SU-DHL-6 (cell line): ENCODE results near the gene PRF1.
"Not testable (repeated sequence)": the region's sequence is repeated elsewhere in the genome, so short reads cannot be mapped to it uniquely, and the experiment has no call there.

Source experiments
- H2AFZ ChIP-seq: fragments of 200-600 bp; sonication (generic); 2 replicates; pipeline ENCODE4 v1.6.1; 2014; ENCODE audit warnings: low read depth, mild to moderate bottlenecking, moderate library complexity, mixed read lengths, antibody characterized with exemption, low read length; ENCODE audit not compliant: severe bottlenecking
- H3F3A ChIP-seq: fragments of 200-600 bp; shearing (Covaris generic); 2 replicates; pipeline ENCODE4 v1.6.0; 2016; ENCODE audit warnings: antibody characterized with exemption, mild to moderate bottlenecking; ENCODE audit not compliant: insufficient read depth
- H3K27ac ChIP-seq: fragments of 200-600 bp; sonication (generic); 2 replicates; pipeline ENCODE4 v1.5.1; 2016; ENCODE audit warnings: low read depth, mild to moderate bottlenecking, low read length, moderate library complexity, mixed read lengths
- H3K27me3 ChIP-seq: fragments of 200-600 bp; sonication (generic), shearing (Covaris generic); 2 replicates; pipeline ENCODE4 v1.6.0; 2014; ENCODE audit warnings: mild to moderate bottlenecking, low read length
- H3K36me3 ChIP-seq: fragments of 200-600 bp; sonication (generic); 2 replicates; pipeline ENCODE4 v1.6.1; 2014; ENCODE audit warnings: mild to moderate bottlenecking, low read length, mixed read lengths
- H3K4me2 ChIP-seq: fragments of 300-600, 200-600 bp; shearing (Covaris generic), sonication (generic); 2 replicates; pipeline ENCODE4 v1.6.0; 2014; ENCODE audit warnings: low read length, low read depth, mild to moderate bottlenecking; ENCODE audit not compliant: poor library complexity, severe bottlenecking
- H3K4me3 ChIP-seq: fragments of 200-600 bp; sonication (generic); 2 replicates; pipeline ENCODE4 v1.5.1; 2014; ENCODE audit warnings: antibody characterized with exemption, low read length, mild to moderate bottlenecking, mixed read lengths; ENCODE audit not compliant: insufficient read depth, poor library complexity, severe bottlenecking
- H3K79me2 ChIP-seq: fragments of 200-600 bp; sonication (generic); 2 replicates; pipeline ENCODE4 v1.6.1; 2014; ENCODE audit warnings: mild to moderate bottlenecking, low read length, moderate library complexity; ENCODE audit not compliant: insufficient read depth
- H3K9ac ChIP-seq: fragments of 200-600 bp; sonication (generic); 2 replicates; pipeline ENCODE4 v1.7.0; 2014; ENCODE audit warnings: mild to moderate bottlenecking, low read length
- H3K9me2 ChIP-seq: fragments of 200-600 bp; sonication (generic); replicated peaks from 2 replicates; pipeline ENCODE4 v1.6.1; 2014; ENCODE audit warnings: low read length; ENCODE audit not compliant: insufficient read depth
- H3K9me3 ChIP-seq: fragments of 200-600 bp; sonication (generic); 2 replicates; pipeline ENCODE4 v1.6.1; 2014; ENCODE audit warnings: low read length, mixed read lengths; ENCODE audit not compliant: insufficient read depth
- H4K20me1 ChIP-seq: fragments of 200-600 bp; sonication (generic); 2 replicates; pipeline ENCODE4 v1.6.1; 2014; ENCODE audit warnings: low read depth, mild to moderate bottlenecking, antibody characterized with exemption, low read length, moderate library complexity, mixed read lengths
- CTCF ChIP-seq: fragments of 200-600 bp; sonication (generic); IDR thresholded peaks from one replicate; pipeline ENCODE4 v1.5.1; 2017; ENCODE audit warnings: antibody characterized with exemption, mild to moderate bottlenecking, low read length, moderate library complexity; ENCODE audit not compliant: insufficient read depth, poor library complexity, severe bottlenecking
- EZH2phosphoT487 ChIP-seq: fragments of 200-600 bp; sonication (generic), shearing (Covaris generic); conservative IDR thresholded peaks from 2 replicates; pipeline ENCODE4 v1.6.1; 2018; ENCODE audit warnings: mild to moderate bottlenecking, antibody characterized with exemption, low read length, moderate library complexity, mixed read lengths

Gene PRF1

GRCh38 chr10:70582793-70583668 lies 19.5 kb downstream of the PRF1 start:
- H3K27me3 ChIP-seq: no peaks in the 10 kb centered on the region
- H3K9me3 ChIP-seq: no peaks in the 10 kb centered on the region
- no peak for TF ChIP-seq CTCF
- TF ChIP-seq EZH2phosphoT487: no peak

GRCh38 chr10:70581176-70581575 lies 21.4 kb downstream of the PRF1 start:
- H3K9me3 ChIP-seq, H3K27me3 ChIP-seq, H4K20me1 ChIP-seq, H3K79me2 ChIP-seq, H3K4me3 ChIP-seq, H3K36me3 ChIP-seq, H3K9ac ChIP-seq, H2AFZ ChIP-seq, H3K27ac ChIP-seq, H3K9me2 ChIP-seq, H3K4me2 ChIP-seq: not testable (repeated sequence)
- H3F3A ChIP-seq: peaks cover 19% of the 10 kb centered on the region

More at GRCh38 chr10:70582793-70583668, 19.5 kb downstream of the PRF1 start:
- Histone ChIP-seq H3K36me3 (no peaks in the 10 kb centered on the region; the same call in 1 of the 2 replicates), H3K79me2 (no peaks in the 10 kb centered on the region), H4K20me1 (no peaks in the 10 kb centered on the region), H3F3A (peaks cover 8% of the 10 kb centered on the region; the same call in 1 of the 2 replicates), H3K27ac (no peak overlapping the region), H2AFZ (no peak overlapping the region), H3K4me2 (no peak overlapping the region), H3K4me3 (no peak overlapping the region), H3K9me2 (no peaks in the 10 kb centered on the region), H3K9ac (no peak overlapping the region)

GRCh38 chr10:70579234-70580002 lies 23.1 kb downstream of the PRF1 start:
- Histone ChIP-seq H3K27ac (peak overlapping the region; percentile 91; the same call in 1 of the 2 replicates), H3K9me2 (no peaks in the 10 kb centered on the region), H3K4me2 (no peak overlapping the region), H3K27me3 (no peaks in the 10 kb centered on the region), H3F3A (peaks cover 32% of the 10 kb centered on the region), H3K4me3 (no peak overlapping the region), H4K20me1 (no peaks in the 10 kb centered on the region), H2AFZ (no peak overlapping the region), H3K9ac (no peak overlapping the region), H3K79me2 (no peaks in the 10 kb centered on the region), H3K9me3 (no peaks in the 10 kb centered on the region), H3K36me3 (no peaks in the 10 kb centered on the region; the same call in 1 of the 2 replicates)
- no peak for TF ChIP-seq CTCF
- TF ChIP-seq EZH2phosphoT487: no peak
